PFSK-1 (cell line): ENCODE measurements around the gene NOXO1.

Source experiments
- FOXP2 ChIP-seq: optimal IDR thresholded peaks from 2 replicates; pipeline ENCODE3; 2011; ENCODE audit warnings: borderline replicate concordance, control low read depth, inconsistent platforms; ENCODE audit not compliant: insufficient read depth; ENCODE audit errors: extremely low read length, extremely low read depth
- POLR2AphosphoS5 ChIP-seq: IDR thresholded peaks from 2 replicates; pipeline ENCODE4 v1.6.1; 2012; ENCODE audit warnings: low read depth, mild to moderate bottlenecking, control low read depth, low read length, moderate library complexity
- TAF1 ChIP-seq: IDR thresholded peaks from 2 replicates; pipeline ENCODE4 v1.6.1; 2012; ENCODE audit warnings: low read length, control low read depth, borderline replicate concordance; ENCODE audit not compliant: insufficient read depth

GRCh38 chr16:1959269-1960039, 21.8 kb downstream of the NOXO1 start, which contains the start of gene NDUFB10:
- TF ChIP-seq FOXP2 (no peak), POLR2AphosphoS5 (peak; percentile 89), TAF1 (peak; percentile 86)
